HEK293T (cell line): Measurements from ENCODE around the gene STK24.

Experiments used
- ELF4 ChIP-seq: fragments of 450-650 bp; IDR thresholded peaks from 2 replicates; pipeline ENCODE4 v1.6.1; 2017; ENCODE audit warnings: antibody characterized with exemption
- FOXK2 ChIP-seq: fragments of 450-650 bp; IDR thresholded peaks from 2 replicates; pipeline ENCODE4 v1.6.1; 2016; ENCODE audit warnings: mild to moderate bottlenecking
- FOXM1 ChIP-seq: fragments of 450-650 bp; IDR thresholded peaks from 2 replicates; pipeline ENCODE4 v1.6.1; 2017; ENCODE audit warnings: mild to moderate bottlenecking, borderline replicate concordance
- HDGF ChIP-seq: fragments of 450-650 bp; IDR thresholded peaks from 2 replicates; pipeline ENCODE4 v1.6.1; 2017; ENCODE audit warnings: antibody characterized with exemption, borderline replicate concordance
- NFRKB ChIP-seq: fragments of 450-650 bp; IDR thresholded peaks from 2 replicates; pipeline ENCODE4 v1.6.1; 2016; ENCODE audit warnings: mild to moderate bottlenecking, moderate library complexity
- SP1 ChIP-seq: fragments of 450-650 bp; IDR thresholded peaks from 2 replicates; pipeline ENCODE4 v1.6.1; 2017
- SUZ12 ChIP-seq: fragments of 450-650 bp; IDR thresholded peaks from 2 replicates; pipeline ENCODE4 v1.6.1; 2016; ENCODE audit warnings: mild to moderate bottlenecking

DNA sequence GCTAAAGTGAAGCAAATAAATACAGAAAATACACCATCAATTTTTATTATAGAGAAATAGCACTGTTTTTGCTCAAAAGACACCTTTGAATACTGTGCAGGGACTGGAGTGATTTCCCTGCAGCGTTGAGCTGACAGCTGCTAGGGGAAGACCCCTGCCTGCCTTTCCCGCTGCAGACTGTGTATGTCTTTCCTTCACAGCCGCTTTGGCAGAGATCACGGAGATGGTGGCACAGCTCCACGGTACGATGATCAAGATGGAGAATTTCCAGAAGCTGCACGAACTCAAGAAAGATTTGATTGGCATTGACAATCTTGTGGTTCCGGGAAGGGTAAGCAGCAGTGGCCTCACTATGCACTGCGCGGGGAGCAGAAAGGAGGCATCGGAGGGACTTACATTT lies 141.5 kb downstream of the STK24 start:
- no peak for TF ChIP-seq FOXM1
- no peak for TF ChIP-seq FOXK2
- no peak for TF ChIP-seq NFRKB
- no peak for TF ChIP-seq SP1
- no peak for TF ChIP-seq ELF4
- TF ChIP-seq HDGF, result no peak
- TF ChIP-seq SUZ12, result no peak
